DMS 273 treated with DMSO at 0.1 percent for 48 hours (cell line): ENCODE measurements around the gene CCDC195.

ENCODE experiments used
- DNase-seq: peaks from one replicate; lab custom pipeline; 2025; lab: John Stamatoyannopoulos, UW

The CCDC195 gene, protein sequence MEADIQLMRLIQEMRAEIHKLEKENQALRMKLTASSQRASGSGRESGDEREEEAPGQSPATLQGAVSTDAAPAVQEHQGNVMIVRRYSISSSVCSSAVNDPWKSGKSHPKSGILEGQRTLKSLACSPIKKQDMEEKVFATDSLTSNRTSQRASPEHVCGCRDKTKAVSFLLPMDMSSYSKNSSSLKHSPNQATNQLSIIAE

DNA sequence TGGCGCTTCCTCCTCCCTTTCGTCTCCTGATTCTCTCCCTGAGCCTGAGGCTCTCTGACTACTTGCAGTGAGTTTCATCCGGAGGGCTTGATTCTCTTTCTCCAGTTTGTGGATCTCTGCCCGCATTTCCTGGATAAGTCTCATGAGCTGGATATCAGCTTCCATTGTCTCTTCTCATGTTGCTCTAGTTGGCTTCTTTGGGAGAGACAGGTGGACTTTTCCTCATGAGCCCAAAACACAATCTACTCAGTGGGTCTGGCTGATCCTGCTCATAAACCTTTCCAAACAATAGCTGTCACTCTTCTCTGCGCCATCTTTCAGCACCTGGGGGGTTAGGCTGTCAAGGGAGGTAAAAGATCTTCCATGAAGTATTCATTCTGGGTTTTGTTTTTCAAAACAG, at the start of gene CCDC195:
CCDC195 (minus strand) TSS at position 165 of the 400 bp plus-strand sequence; CDS start at position 165, 0 bp downstream.
- DNase-seq, result no peak

DNA sequence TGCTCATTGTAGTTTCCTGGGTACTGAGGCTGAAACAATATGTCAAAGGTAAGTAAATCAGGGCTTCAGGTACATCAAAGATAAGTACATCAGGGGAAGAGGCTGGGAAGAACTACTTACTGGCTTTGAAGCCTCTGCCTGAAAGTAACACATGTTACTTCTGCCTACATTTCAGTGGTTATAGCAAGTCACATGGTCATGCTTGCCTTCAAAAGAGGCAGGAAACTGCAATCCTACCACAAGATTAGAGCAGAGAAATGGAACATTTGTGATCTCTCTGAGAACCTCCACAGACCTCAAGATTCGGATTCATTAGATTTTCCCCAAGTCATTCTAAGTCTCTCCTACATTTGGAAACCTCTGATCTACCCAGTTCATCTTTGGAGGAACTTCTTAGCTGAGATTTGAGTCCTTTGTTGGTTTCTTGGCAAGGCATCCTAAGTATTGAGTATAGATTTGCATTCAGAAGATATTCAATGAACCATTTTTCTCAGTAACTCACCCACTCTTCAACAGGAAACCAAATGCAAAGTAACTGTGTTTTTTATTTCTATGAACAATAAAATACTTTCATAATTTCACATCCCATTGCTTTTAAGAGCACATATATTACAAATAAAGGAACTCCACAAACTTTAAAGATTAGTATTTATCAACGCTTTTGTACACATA, 48.5 kb upstream of the CCDC195 start:
- DNase-seq, result no peak

DNA sequence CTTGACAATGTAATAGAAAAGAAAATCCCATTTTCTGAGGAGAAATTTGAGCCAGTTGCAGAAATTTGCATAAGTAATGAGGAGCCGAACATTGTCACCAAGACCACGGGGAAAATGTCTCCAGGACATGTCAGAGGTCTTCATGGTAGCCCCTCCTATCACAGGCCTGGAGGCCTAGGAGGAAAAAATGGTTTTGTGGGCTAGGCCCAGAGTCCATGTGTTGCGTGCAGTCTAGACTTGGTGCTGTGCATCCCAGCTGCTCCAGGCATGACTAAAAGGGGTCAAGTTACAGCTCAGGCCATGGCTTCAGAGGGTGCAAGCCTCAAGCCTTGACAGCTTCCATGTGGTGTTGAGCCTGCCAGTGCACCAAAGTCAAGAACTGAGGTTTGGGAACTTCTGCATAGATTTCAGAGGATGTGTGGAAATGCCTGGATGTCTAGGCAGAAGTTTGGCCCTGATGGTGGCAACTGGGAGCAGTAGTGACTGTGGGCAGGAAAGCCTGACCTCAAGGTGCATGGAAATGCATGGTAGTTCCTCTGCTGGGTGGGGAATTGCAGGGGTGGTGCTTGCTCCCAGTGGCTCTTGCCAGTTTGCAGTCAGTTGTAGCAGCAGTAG, 41.9 kb upstream of the CCDC195 start:
- no peak for DNase-seq

DNA sequence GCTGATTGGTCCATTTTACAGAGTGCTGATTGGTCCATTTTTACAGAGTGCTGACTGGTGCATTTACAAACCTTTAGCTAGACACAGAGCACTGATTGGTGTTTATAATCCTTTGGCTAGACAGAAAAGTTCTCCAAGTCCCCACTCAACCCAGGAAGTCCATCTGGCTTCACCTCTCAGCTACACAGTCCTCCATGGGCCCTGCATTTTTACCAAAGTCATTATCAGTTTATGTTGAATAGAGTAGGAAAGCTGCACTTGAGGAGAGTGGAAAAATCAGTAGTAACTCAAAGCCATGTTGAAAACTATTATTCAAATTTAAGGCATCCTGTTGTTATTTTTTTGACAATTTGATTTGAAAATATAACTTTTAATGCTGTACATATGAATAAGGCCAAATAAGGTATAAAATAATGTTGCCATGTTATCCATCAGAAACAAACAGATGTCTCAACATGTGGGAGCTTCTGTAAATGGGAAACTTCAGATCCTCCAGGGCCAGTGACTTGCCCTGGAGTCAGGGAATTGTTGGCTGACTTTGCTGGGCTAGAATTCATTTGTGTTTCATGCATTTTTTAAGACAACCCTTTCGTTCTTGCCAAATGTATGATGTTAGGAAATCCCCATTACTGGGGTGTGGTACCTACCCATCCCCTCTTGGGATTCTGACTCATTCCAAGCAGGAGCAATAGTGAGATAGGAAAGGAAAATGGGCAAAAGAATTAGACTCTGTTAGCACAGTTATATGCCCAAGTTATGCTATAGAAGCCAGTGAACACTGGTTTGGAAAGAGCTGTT, 37.8 kb upstream of the CCDC195 start:
- no peak for DNase-seq

DNA sequence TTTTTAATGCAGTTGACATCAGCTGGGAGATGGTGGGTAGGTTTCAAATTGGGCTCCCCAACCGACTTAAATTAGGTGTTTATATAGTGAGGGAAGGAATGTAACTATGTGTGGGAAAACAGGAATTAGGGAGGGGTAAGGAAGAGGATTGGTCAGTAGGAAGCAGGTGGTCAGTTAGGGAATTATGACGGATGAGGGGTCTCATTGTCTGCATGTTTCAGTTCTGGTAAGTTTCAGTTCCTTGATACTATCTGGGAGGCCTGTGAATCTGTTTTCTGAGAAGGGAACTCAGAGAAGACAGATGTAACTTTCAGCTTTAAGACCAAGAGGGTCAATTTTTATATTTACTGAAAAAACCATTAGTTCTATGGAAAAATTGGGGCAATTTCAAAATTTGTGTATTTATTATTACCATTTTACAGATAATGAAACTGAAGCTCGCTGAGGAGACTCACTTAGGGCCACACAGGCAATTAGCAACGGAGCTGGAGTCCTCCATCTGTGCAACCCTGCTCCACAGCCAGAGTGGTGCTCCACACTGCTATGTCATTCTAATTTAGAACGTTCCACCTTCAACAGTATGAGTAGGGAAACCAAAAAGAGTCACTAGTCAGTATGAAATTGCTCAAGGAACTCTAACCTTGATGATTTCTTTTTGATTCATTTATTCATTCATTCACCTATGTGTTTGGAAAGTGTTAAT, 36.0 kb upstream of the CCDC195 start:
- no peak for DNase-seq

DNA sequence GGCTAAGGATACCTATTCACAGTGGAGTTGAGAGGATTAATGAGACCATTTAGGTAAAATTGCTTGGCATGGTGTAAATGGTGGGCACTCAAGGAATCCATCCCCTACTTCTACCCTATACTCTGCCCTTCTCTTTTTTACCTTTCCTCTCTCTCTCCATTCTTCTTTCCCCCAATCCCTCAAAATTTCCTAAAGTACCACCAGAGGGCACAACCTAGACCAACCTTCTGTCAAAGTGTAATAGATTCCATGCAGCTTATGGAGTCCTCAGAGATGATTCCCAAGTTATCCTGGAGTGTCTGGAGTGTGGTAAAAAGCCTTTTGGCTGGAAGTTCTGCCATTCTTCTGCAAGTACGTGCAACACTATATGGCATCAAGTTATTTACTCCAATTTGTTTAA, 33.0 kb upstream of the CCDC195 start:
- no peak for DNase-seq

DNA sequence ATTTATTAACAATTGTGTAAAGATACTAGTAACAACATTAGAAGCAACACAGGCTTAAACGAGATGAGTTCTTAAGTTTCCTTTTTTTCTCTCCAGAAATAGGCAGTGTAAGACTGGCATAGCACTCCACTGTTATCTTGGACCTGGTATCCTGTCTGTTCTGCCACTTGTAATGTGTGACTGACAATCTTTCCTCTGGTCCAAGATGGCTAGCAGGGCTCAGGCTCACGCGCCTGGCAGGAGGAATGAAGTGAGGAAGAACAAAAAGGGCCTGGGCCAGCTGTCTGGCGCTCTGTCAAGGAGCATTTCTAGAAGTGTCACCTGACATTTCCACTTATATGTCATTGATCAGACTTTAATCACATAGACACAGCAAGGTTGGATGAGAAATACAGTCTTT, 31.6 kb upstream of the CCDC195 start:
- DNase-seq, result no peak

DNA sequence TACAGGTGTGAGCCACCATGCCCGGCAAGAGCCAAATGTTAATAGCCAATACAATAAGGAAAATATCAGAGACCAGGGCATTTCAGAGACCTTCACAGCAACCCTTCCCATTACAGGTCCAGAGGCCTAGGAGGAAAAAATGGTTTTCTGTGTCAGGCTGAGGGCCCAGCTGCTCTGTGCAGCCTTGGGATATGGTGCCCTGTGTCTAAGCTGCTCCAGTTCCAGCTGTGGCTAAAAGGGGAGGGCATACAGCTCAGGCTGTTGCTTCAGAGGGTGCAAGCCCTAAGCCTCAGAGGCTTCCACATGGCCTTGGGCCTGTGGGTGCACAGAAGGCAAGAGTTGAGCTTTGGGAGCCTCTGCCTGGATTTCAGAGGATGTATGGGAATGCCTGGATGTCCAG, 20.1 kb upstream of the CCDC195 start:
- DNase-seq, result no peak

DNA sequence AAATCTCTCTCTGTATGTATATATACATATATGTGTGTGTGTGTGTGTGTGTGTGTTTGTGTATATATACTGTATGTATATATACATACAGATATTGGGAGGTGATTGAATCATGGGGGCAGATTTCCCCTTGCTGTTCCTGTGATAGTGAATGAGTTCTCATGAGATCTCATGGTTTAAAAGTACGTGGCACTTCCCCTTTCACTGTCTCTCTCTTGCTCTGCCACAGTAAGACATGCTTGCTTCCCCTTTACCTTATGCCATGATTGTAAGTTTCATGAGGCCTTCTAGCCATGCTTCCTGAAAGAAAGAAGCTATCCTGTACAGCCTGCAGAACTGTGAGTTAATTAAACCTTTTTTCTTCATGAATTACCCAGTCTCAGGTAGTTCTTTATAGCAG, 18.8 kb upstream of the CCDC195 start:
- no peak for DNase-seq

DNA sequence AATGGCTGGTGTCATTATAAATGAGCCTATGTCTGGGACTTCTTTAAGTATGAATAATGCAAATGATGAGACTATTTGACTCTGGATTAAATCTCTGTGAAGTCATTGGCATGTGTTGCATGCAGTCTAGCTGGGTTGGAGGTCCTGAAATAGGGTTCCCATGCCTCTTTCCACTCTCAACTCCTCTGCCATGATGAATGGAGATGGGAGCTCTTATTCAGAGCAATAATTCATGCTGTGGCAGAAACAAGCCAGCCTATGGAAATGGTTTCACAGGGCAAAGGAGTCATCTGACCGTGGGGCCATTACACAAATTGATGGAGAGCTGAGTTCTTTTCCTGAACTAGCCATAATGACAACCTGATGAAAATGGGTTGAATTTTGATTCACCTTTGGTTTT, 15.5 kb upstream of the CCDC195 start:
- DNase-seq, result no peak

DNA sequence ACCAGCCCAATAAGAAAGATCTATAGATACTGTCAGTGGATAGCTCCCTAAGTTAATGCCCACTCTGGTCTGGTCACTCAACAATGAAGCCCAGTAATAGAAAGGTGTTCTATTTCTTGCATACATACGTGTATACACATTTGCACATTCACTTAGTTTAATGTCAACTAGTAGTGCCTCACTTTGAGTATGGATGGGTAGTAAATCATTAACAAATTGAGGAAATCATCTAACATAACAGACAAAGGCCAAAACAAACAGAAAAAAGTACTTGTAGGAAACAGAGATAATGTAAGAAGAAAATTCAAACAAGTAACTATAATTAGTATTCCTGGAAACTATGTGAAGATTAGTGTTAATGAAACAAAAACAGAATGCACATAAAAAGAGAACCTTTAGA, 13.3 kb upstream of the CCDC195 start:
- no peak for DNase-seq

DNA sequence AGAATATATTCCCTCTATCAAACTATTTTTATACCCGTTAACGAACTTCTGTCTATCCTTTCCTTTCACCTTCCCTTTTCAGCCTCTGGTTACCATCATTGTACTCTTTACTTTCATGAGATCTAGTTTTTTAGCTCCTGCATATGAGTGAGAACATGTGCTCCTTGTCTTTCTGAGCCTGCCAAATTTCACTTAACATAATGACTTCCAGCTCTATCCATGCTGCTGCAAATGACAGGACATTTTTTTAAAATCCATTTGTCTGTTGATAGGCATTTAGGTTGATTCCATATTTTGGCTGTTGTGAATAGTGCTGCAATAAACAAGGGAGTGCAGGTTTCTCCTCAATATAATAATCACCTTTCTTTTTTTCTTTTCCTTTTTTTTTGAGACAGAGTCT, 8.2 kb upstream of the CCDC195 start:
- no peak for DNase-seq

DNA sequence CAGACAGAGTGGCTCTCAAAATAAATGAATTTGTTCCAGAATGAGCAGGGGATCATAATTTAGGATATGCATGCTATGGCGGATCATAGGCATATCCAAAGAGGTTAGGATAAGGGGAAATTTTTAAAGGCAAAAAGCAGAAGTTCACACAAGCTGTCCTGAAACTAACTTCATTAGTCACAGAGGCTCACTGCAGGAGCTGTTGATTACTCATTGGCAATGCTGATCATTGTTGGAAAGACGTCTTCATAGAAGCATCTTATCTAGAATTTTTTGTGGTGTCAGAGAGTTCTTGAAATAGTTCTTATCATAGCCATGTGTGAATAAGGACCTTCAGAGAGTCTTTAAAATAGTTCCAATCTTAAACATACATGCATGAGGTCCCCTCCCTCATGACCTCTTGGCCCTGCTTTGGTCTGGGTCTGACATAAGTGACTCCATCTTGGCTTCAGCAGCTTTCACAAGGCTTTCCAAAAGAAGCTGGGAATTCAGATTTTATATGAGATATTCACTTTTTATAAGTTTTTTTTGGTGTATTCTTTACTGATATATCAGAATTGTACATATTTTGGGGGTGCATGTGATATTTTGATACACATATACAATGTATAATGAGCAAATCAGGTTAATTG, 7.5 kb upstream of the CCDC195 start:
- DNase-seq, result no peak

DNA sequence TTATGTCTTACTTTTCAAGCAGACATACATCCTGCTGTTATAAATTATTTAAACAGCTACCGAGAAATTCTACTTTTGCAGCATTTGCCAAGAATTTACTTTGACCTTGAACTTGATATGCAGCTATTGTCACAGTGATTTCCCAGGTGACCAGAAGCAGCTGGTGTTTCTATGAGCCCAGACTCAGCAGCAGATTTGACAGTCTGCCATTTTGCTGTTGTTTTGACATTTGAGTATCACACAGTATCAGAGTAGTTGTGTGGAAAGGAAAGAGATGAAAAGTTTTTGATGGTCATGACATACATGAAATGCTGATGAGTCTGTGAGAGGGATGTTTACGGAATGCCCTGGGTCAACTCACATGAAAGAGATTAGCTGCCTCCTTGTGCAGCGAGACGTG, 6.6 kb upstream of the CCDC195 start:
- DNase-seq, result no peak

DNA sequence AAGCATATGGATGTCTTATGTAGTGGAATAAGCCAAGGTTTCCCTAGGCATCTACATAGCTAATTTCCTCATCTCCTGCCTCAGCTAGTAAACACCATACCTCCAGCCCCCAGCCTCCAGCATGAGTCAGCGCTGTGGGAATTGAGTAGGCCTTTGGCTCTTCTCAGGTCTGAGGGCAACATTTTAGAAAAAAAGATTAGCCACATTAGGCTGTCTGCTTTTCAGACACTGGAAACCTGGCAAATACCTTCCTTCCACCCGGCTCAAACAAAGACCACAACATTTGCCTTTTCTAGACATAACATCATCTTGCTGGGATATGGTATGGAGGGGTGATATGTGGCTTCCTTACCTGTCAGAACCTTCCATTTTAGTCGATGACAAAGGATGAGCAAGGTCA, 6.1 kb upstream of the CCDC195 start:
- DNase-seq, result no peak

DNA sequence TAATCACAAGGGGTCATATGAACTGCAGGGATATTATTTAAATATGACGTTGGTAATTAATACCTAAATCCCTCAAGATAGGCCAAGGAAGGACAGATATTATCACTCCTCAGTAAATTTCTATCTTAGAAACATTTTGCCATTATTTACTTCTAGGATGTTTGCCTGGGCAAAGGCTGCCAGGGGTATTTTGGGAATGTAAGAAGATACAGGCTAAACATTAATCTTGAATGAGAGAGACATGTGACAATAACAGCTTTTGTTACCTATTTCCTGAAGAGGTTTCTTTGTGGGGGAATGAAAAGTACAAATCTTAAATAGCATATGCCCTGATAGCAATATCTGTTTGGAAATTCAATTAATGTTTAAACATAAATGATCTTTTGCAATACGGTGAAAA, 756 bp upstream of the CCDC195 start:
- no peak for DNase-seq

DNA sequence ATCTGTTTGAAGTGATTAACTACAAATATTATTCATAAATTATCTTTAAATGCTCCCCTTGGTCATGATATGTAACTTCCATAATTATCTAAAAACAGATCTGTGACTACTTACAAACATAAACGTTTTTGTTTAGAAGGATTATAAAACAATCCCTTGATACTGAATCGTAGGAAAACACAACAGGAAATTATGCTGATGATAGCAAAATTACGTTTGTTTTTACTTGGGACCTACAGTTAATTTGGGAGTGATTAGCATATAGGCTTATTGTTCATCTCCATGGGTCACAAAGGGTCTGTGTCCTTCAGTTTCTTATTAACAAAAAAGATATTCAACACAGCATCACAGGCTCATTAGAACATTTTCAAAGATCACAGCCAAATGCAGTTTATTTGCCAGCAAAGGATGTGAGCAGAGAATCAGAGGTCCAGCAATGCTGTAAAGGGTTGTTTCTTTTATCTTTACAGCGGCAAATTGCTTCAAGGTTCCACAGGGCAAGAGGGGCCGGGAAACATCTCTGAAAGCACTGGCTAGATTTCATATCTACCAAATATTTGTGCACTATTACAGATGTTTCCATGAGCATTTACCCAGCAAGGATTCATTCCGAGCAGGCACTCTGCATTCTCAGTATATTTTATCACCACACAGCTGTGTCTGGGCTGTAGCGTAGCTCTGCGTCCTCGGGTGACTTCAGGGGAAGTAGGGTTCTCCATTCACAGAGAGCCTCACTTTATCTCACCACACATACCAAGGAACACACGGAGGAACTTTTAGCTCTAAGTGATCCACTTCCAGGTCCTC, 4.1 kb downstream of the CCDC195 start:
- DNase-seq, result no peak

DNA sequence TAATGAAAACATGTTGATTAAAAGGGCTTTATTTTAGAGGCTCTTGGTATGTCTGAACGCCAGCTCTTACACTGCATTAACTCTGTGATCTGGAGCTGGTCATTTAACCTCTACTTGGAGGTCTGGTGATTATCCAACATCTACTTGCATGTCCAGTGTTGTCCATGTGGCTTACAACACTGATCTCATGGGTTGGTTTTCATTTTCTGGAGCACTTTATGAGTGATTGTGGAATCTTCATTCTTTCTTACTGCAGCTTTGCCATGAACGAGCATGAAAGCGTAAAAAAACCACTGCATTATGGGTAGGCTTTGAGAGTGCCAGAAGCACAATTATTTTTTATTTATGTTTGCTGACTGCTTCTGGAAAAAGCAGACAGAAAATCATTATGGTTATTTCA, 4.8 kb downstream of the CCDC195 start:
- no peak for DNase-seq

DNA sequence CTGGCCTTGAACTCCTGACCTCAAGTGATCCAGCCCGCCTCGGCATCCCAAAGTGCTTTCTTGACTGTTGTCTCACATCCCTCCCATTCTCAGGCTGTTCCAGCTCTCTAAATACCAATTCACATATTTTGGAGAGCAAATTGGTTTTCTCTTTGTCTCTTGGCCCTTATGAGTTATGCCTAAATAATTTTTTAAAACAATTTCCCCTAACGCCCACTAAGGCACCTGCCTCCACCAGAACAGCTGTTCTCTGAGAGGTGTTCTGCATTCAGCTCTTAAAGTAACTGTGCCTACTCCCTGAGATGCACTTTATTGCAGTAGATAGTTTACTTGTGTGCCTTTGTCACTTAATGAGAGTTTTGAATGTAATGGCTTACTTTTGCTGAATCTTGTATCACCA, 6.9 kb downstream of the CCDC195 start:
- no peak for DNase-seq

DNA sequence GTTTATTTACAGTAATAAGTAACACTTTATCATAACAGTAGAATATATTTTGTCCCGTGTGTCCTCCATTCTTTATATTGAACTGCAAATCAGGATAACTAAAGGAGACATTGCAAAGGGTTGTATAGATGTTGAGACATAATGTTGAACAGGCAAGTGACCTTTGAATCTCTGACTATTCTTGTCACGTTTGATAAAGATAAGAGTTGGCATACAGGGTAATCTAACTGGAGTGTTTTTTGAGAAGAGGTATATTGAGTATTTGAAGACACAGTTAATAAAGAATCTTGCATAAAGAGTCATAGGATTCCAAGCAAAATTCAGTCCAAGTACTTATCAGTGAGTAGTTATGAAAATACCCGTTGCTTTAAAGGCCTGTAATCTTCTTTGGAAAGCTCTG, 21.7 kb downstream of the CCDC195 start:
- no peak for DNase-seq

DNA sequence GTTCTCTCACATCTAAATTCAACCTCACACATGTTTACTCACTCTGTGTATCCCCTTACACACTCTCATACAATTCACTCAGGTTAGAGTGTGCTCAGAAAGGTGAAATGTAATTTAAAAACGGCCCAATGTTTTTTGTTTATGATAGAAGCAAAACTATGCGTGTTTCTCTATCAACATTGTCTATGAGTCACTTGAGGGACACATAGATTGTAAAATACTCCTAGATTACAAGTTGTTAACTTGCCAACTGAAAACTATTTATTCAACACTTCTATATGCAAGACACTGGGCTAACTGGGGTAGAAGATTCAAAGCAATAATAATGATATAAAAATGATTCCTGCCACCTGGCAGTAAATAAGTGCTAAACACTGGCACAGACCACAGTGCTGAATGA, 24.6 kb downstream of the CCDC195 start:
- DNase-seq, result no peak
